Right renal cortex interstitium (tissue), 3 donors: ENCODE data around the gene APC. TPM values are rescaled to one million over a fixed set of nuclear protein-coding genes. Genes with fewer than 3 reads are reported as not detected.

Experiments
- DNase-seq, 3 donors: peaks; one replicate each; pipeline ENCODE4 v3.0.0-alpha.2; 2013; ENCODE audit warnings: low read depth in 3 of 3, low spot score in 2 of 3
- polyA plus RNA-seq, 3 donors: library from polyadenylated mRNA; unstranded; fragments of 120-200 nt; gene quantifications; one replicate each; pipeline ENCODE4 v1.2.1, GENCODE V29; 2013; ENCODE audit not compliant: insufficient read length in 3 of 3

APC gene
- polyA plus RNA-seq, 3 donors = 30.4 to 35.0 (median 33.0) TPM

GRCh38 chr5:112892776-112893175 is 155.1 kb downstream of the APC start:
- no peak for DNase-seq

GRCh38 chr5:112895682-112896081 is 158.0 kb downstream of the APC start:
- DNase-seq = no peak

Other genes starting within 250 kb of the APC start
- 10 to 100 TPM; 76.9 to 93.6 (median 91.7) TPM for gene SRP19, start 123.4 kb downstream of the APC start, polyA plus RNA-seq
- gene REEP5, start 184.3 kb downstream of the APC start, polyA plus RNA-seq = 100 to 1,000 TPM; 114 to 129 (median 125) TPM
- gene DCP2, start 238.9 kb downstream of the APC start, polyA plus RNA-seq = 10 to 100 TPM; 37.1 to 40.0 (median 39.8) TPM